SK-N-SH treated with all-trans-retinoic acid at 6 μM for 48 hours (cell line): ENCODE results near the gene FGFBP2.

Source experiments
- ARNTL ChIP-seq: fragments of 450-650 bp; formaldehyde crosslinking; IDR thresholded peaks from 2 replicates; pipeline ENCODE4 v1.5.0; 2020; ENCODE audit warnings: low read depth, mild to moderate bottlenecking, moderate library complexity, borderline replicate concordance
- GLIS3 ChIP-seq: fragments of 250-450 bp; sonication (Bioruptor Pico); IDR thresholded peaks from 2 replicates; pipeline ENCODE4 v1.5.0; 2020; ENCODE audit warnings: mild to moderate bottlenecking, moderate library complexity
- OSR1 ChIP-seq: fragments of 250-450 bp; sonication (Bioruptor Pico); IDR thresholded peaks from 2 replicates; pipeline ENCODE4 v1.8.0; 2022; ENCODE audit warnings: moderate library complexity, mild to moderate bottlenecking, inconsistent platforms
- PPARA ChIP-seq: fragments of 250-450 bp; sonication (Bioruptor Pico); IDR thresholded peaks from 2 replicates; pipeline ENCODE4 v1.5.0; 2020; ENCODE audit warnings: mild to moderate bottlenecking, borderline replicate concordance
- TOX ChIP-seq: fragments of 250-450 bp; sonication (Bioruptor Pico); IDR thresholded peaks from 2 replicates; pipeline ENCODE4 v1.8.0; 2021; ENCODE audit warnings: mild to moderate bottlenecking, moderate library complexity, borderline replicate concordance
- ZNF70 ChIP-seq: fragments of 450-650 bp; formaldehyde crosslinking; IDR thresholded peaks from 2 replicates; pipeline ENCODE4 v1.5.0; 2020; ENCODE audit warnings: mild to moderate bottlenecking, moderate library complexity
- TF ChIP-seq, protein P1 (sequence below): fragments of 250-450 bp; sonication (Bioruptor Pico); IDR thresholded peaks from 2 replicates; pipeline ENCODE4 v1.5.0; 2020; ENCODE audit warnings: mild to moderate bottlenecking, moderate library complexity
- TF ChIP-seq, protein P2 (sequence below): fragments of 250-450 bp; sonication (Bioruptor Pico); IDR thresholded peaks from 2 replicates; pipeline ENCODE4 v1.8.0; 2020; ENCODE audit warnings: mild to moderate bottlenecking, moderate library complexity, borderline replicate concordance
- TF ChIP-seq, protein P3 (sequence below): fragments of 250-450 bp; sonication (Bioruptor Pico); IDR thresholded peaks from 2 replicates; pipeline ENCODE4 v1.5.1; 2020; ENCODE audit warnings: low read depth, mild to moderate bottlenecking, moderate library complexity

DNA sequence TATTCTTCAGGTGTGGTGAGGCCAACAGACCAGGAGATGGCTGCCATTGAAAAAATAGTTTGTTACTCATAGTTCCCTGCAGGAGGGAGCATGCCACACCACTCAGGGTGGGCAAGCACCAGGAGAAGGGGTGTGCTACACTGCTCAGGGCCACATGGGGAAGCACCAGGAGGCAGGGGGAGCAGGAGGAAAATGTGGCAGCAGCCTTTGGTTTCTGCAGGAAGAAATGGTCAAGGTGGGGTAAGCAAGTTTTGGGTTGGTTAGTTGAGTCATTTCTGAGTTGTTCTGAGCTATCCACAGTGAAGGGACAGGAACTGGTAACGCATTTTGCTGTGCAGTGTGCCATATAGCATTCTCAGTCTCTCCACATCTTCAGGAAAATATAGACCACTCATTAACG, 48.2 kb downstream of the FGFBP2 start:
- no peak for TF ChIP-seq ZNF70 (CRISPR knock-in tag)
- TF ChIP-seq, protein P1, sequence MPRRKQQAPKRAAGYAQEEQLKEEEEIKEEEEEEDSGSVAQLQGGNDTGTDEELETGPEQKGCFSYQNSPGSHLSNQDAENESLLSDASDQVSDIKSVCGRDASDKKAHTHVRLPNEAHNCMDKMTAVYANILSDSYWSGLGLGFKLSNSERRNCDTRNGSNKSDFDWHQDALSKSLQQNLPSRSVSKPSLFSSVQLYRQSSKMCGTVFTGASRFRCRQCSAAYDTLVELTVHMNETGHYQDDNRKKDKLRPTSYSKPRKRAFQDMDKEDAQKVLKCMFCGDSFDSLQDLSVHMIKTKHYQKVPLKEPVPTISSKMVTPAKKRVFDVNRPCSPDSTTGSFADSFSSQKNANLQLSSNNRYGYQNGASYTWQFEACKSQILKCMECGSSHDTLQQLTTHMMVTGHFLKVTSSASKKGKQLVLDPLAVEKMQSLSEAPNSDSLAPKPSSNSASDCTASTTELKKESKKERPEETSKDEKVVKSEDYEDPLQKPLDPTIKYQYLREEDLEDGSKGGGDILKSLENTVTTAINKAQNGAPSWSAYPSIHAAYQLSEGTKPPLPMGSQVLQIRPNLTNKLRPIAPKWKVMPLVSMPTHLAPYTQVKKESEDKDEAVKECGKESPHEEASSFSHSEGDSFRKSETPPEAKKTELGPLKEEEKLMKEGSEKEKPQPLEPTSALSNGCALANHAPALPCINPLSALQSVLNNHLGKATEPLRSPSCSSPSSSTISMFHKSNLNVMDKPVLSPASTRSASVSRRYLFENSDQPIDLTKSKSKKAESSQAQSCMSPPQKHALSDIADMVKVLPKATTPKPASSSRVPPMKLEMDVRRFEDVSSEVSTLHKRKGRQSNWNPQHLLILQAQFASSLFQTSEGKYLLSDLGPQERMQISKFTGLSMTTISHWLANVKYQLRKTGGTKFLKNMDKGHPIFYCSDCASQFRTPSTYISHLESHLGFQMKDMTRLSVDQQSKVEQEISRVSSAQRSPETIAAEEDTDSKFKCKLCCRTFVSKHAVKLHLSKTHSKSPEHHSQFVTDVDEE, result no peak
- no peak for TF ChIP-seq ARNTL
- TF ChIP-seq, protein P2, sequence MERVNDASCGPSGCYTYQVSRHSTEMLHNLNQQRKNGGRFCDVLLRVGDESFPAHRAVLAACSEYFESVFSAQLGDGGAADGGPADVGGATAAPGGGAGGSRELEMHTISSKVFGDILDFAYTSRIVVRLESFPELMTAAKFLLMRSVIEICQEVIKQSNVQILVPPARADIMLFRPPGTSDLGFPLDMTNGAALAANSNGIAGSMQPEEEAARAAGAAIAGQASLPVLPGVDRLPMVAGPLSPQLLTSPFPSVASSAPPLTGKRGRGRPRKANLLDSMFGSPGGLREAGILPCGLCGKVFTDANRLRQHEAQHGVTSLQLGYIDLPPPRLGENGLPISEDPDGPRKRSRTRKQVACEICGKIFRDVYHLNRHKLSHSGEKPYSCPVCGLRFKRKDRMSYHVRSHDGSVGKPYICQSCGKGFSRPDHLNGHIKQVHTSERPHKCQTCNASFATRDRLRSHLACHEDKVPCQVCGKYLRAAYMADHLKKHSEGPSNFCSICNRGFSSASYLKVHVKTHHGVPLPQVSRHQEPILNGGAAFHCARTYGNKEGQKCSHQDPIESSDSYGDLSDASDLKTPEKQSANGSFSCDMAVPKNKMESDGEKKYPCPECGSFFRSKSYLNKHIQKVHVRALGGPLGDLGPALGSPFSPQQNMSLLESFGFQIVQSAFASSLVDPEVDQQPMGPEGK (CRISPR knock-in tag), result no peak
- TF ChIP-seq, protein P3, sequence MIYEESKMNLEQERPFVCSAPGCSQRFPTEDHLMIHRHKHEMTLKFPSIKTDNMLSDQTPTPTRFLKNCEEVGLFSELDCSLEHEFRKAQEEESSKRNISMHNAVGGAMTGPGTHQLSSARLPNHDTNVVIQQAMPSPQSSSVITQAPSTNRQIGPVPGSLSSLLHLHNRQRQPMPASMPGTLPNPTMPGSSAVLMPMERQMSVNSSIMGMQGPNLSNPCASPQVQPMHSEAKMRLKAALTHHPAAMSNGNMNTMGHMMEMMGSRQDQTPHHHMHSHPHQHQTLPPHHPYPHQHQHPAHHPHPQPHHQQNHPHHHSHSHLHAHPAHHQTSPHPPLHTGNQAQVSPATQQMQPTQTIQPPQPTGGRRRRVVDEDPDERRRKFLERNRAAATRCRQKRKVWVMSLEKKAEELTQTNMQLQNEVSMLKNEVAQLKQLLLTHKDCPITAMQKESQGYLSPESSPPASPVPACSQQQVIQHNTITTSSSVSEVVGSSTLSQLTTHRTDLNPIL (CRISPR knock-in tag), result no peak
- TF ChIP-seq TOX (CRISPR knock-in tag), result no peak
- no peak for TF ChIP-seq GLIS3
- TF ChIP-seq OSR1, result no peak
- TF ChIP-seq PPARA (CRISPR knock-in tag), result no peak
